Measurements from ENCODE around the gene NUP62. TPM values are rescaled to one million over a fixed set of nuclear protein-coding genes. Genes with fewer than 3 reads are reported as not detected.

The NUP62 gene
- total and polyA plus RNA-seq, 2 experiments from 2014 or later = 55.5 to 99.4 TPM

- H4K20me1 ChIP-seq (replicated peaks; ENCODE audit: insufficient read depth) = peaks cover 21% of the 10 kb centered on the region
- no peak overlapping the region for H3K4me3 ChIP-seq
- H3K36me3 Mint-ChIP-seq (ENCODE audit: low read depth) = peaks cover 78% of the 10 kb centered on the region
- no peak overlapping the region for H3K27ac Mint-ChIP-seq
- TF ChIP-seq POLR2AphosphoS5 (IDR thresholded peaks at IDR 0.05; ENCODE audit: low read depth) (no peak), EZH2 (IDR thresholded peaks at IDR 0.05; ENCODE audit: low read depth, unreplicated experiment) (no peak), STAT1 (IDR thresholded peaks at IDR 0.05; ENCODE audit: unreplicated experiment) (no peak), ZNF114 (CRISPR knock-in tag; IDR thresholded peaks at IDR 0.05) (no peak), NANOG (IDR thresholded peaks at IDR 0.05; ENCODE audit: borderline replicate concordance) (no peak), CREB1 (CRISPR knock-in tag; IDR thresholded peaks at IDR 0.05; ENCODE audit: low read depth) (no peak), ZNF331 (CRISPR knock-in tag; IDR thresholded peaks at IDR 0.05; ENCODE audit: low read depth) (no peak), JUNB (IDR thresholded peaks at IDR 0.05; ENCODE audit: unreplicated experiment) (no peak)
- TF ChIP-seq, protein P1, sequence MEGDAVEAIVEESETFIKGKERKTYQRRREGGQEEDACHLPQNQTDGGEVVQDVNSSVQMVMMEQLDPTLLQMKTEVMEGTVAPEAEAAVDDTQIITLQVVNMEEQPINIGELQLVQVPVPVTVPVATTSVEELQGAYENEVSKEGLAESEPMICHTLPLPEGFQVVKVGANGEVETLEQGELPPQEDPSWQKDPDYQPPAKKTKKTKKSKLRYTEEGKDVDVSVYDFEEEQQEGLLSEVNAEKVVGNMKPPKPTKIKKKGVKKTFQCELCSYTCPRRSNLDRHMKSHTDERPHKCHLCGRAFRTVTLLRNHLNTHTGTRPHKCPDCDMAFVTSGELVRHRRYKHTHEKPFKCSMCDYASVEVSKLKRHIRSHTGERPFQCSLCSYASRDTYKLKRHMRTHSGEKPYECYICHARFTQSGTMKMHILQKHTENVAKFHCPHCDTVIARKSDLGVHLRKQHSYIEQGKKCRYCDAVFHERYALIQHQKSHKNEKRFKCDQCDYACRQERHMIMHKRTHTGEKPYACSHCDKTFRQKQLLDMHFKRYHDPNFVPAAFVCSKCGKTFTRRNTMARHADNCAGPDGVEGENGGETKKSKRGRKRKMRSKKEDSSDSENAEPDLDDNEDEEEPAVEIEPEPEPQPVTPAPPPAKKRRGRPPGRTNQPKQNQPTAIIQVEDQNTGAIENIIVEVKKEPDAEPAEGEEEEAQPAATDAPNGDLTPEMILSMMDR (conservative IDR thresholded peaks at IDR 0.05; ENCODE audit: low read depth in 2 of 2) = no peak
- TF ChIP-seq, protein P2, sequence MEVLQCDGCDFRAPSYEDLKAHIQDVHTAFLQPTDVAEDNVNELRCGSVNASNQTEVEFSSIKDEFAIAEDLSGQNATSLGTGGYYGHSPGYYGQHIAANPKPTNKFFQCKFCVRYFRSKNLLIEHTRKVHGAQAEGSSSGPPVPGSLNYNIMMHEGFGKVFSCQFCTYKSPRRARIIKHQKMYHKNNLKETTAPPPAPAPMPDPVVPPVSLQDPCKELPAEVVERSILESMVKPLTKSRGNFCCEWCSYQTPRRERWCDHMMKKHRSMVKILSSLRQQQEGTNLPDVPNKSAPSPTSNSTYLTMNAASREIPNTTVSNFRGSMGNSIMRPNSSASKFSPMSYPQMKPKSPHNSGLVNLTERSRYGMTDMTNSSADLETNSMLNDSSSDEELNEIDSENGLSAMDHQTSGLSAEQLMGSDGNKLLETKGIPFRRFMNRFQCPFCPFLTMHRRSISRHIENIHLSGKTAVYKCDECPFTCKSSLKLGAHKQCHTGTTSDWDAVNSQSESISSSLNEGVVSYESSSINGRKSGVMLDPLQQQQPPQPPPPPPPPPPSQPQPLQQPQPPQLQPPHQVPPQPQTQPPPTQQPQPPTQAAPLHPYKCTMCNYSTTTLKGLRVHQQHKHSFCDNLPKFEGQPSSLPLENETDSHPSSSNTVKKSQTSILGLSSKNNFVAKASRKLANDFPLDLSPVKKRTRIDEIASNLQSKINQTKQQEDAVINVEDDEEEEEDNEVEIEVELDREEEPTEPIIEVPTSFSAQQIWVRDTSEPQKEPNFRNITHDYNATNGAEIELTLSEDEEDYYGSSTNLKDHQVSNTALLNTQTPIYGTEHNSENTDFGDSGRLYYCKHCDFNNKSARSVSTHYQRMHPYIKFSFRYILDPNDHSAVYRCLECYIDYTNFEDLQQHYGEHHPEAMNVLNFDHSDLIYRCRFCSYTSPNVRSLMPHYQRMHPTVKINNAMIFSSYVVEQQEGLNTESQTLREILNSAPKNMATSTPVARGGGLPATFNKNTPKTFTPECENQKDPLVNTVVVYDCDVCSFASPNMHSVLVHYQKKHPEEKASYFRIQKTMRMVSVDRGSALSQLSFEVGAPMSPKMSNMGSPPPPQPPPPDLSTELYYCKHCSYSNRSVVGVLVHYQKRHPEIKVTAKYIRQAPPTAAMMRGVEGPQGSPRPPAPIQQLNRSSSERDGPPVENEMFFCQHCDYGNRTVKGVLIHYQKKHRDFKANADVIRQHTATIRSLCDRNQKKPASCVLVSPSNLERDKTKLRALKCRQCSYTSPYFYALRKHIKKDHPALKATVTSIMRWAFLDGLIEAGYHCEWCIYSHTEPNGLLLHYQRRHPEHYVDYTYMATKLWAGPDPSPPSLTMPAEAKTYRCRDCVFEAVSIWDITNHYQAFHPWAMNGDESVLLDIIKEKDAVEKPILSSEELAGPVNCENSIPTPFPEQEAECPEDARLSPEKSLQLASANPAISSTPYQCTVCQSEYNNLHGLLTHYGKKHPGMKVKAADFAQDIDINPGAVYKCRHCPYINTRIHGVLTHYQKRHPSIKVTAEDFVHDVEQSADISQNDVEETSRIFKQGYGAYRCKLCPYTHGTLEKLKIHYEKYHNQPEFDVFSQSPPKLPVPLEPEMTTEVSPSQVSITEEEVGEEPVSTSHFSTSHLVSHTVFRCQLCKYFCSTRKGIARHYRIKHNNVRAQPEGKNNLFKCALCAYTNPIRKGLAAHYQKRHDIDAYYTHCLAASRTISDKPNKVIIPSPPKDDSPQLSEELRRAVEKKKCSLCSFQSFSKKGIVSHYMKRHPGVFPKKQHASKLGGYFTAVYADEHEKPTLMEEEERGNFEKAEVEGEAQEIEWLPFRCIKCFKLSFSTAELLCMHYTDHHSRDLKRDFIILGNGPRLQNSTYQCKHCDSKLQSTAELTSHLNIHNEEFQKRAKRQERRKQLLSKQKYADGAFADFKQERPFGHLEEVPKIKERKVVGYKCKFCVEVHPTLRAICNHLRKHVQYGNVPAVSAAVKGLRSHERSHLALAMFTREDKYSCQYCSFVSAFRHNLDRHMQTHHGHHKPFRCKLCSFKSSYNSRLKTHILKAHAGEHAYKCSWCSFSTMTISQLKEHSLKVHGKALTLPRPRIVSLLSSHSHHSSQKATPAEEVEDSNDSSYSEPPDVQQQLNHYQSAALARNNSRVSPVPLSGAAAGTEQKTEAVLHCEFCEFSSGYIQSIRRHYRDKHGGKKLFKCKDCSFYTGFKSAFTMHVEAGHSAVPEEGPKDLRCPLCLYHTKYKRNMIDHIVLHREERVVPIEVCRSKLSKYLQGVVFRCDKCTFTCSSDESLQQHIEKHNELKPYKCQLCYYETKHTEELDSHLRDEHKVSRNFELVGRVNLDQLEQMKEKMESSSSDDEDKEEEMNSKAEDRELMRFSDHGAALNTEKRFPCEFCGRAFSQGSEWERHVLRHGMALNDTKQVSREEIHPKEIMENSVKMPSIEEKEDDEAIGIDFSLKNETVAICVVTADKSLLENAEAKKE (CRISPR knock-in tag; IDR thresholded peaks at IDR 0.05) = no peak
- TF ChIP-seq, protein P3, sequence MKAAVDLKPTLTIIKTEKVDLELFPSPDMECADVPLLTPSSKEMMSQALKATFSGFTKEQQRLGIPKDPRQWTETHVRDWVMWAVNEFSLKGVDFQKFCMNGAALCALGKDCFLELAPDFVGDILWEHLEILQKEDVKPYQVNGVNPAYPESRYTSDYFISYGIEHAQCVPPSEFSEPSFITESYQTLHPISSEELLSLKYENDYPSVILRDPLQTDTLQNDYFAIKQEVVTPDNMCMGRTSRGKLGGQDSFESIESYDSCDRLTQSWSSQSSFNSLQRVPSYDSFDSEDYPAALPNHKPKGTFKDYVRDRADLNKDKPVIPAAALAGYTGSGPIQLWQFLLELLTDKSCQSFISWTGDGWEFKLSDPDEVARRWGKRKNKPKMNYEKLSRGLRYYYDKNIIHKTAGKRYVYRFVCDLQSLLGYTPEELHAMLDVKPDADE (IDR thresholded peaks at IDR 0.05) = no peak
- peak overlapping the region; percentile 83 for H3K27ac ChIP-seq (ENCODE audit: low read depth)
- peaks cover 69% of the 10 kb centered on the region for H3F3A ChIP-seq (replicated peaks; ENCODE audit: low read depth)
- no peaks in the 10 kb centered on the region for H3K27me3 ChIP-seq (ENCODE audit: insufficient read depth)
- no peaks in the 10 kb centered on the region for H3K9me2 ChIP-seq (ENCODE audit: insufficient read depth)
- H3K4me3 Mint-ChIP-seq = no peak overlapping the region
- H2AFZ ChIP-seq = no peak overlapping the region
- H3K9me3 Mint-ChIP-seq = peaks cover 6% of the 10 kb centered on the region; the same call in 2 of the 3 replicates
- peaks cover 23% of the 10 kb centered on the region for H3K79me2 ChIP-seq (replicated peaks; ENCODE audit: insufficient read depth)
- DNase-seq (ENCODE audit: low spot score) (no peak), ATAC-seq (peak; percentile 1; the same call in 2 of the 3 replicates)
- peaks cover 35% of the 10 kb centered on the region for H3K4me1 Mint-ChIP-seq
- H3K4me2 ChIP-seq = no peak overlapping the region
- H3K4me1 ChIP-seq (ENCODE audit: insufficient read depth) = peaks cover 13% of the 10 kb centered on the region
- peaks cover 15% of the 10 kb centered on the region for H3K36me3 ChIP-seq (ENCODE audit: insufficient read depth)
- H3K27me3 Mint-ChIP-seq (ENCODE audit: insufficient read depth, low read depth, poor library complexity) = peaks cover 42% of the 10 kb centered on the region
These were observed 67.5 kb downstream of the NUP62 start for GRCh38 chr19:49861541-49862378.
